CD4-positive, alpha-beta T cell treated with Interleukin-21 for 1 hour (primary cell): ENCODE results near the gene GDPD4.

Experiments used
- DNase-seq: peaks from one replicate; pipeline ENCODE4 v3.0.0-alpha.2; 2020

GDPD4 gene

DNA sequence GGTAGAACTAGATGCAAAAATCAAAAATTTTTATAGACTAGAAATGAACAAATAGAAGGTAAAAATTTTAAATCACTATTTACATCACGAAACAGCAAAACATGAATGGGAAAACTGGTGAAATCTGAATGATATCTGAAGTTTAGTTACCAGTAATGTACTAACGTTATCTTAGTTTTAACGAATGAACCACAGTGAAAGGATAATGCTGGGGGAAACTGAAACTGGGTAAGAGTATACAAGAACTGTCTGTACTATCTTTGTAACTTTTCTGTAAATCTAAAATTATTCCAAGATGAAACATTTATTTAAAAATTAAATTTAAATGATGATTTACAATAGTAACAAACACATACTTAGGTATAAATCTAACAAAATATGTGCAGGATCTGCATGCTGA is 7.4 kb downstream of the GDPD4 start:
- DNase-seq: no peak

- no peak for DNase-seq
Measured at GRCh38 chr11:77289737-77290136, 11.7 kb downstream of the GDPD4 start.

DNA sequence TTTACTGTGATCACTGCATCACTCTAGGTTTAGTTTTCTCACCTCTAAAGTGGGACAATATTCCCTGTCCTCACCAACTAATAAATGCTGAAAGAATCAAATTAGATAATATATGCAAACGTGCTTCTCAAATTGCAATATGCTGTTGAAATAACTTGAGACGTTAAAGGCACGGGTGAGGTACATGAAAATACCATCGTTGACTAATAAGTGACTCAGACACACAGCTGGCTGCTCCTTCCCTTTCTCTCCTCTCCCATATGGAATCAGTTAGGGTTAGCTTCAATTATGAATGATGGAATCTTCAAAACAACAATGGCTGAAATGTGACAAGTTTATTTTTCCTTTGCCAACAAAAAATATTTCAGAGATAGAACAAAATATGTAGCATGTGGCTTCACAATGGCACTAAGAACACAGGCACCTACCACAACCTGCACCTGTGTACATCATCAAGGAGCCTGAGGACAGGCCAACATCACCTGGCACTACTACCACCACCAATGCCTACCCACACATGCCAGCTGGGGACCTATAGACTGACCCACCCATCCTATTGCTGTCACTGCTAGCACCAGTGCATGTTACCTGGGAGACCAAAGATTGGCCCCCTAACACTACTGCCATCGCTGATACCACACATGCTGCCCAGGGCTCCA is 13.7 kb downstream of the GDPD4 start:
- no peak for DNase-seq

DNA sequence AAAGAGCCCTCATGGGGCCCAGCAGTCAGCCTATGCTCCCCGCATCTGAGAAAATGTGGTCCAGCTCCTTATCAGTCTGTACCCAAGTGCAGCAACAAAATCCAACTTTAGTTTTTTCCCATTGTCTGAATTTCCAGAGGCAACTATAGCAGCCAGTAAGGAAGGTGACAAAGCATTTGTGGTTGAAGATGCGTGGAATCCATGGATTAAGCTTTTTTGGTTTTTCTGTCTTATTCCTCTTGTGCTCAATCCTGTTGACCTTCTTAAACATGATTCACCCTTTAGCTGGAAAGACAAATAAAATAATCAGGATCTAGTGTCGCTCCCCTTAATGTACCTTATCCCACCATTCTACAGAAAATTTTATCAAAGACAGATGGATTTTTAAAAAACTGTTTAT is 14.3 kb downstream of the GDPD4 start:
- no peak for DNase-seq

GRCh38 chr11:77284476-77285468 is 16.7 kb downstream of the GDPD4 start:
- DNase-seq: no peak

GRCh38 chr11:77283101-77283500 is 18.4 kb downstream of the GDPD4 start:
- DNase-seq: no peak

- DNase-seq: no peak
Measured at GRCh38 chr11:77278595-77279506, 22.6 kb downstream of the GDPD4 start.

DNA sequence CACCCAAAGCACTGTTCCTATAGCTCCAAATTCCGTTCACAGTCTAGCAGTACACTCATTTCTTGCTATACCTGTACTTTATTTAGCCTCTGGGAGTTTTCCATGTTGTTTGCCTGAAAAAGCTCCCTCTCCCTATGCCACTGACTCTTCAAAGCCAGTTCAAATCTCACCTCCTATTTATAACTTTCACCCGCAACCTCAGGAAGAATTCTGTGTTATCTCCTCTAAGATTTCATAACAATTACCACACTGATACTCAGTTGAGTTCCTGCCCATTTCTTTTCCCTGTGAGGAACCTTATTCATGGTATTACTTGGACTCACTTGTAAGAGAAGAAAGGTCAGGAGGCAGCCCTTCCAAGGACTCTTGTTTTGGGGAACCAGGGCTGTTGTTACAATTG is 25.2 kb downstream of the GDPD4 start:
- no peak for DNase-seq

DNA sequence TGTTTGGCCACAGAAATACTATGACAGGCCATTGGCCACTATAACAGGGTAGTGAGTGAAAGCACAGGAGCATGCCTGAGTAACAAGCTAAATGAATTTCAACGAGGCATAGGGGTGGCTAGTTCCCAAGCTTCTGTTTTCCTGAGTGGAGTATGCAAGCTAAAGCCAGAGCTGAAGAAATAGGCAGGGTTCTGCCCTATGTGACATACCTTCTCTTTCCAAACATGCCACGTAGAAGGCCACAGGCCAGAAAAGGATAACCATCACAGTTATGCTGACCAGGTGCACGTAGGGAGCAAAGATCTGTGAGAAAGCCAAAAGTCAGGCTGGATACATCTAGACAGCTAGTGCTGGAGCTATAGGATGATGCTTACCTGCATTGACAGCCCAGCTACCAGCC is 30.6 kb downstream of the GDPD4 start:
- DNase-seq: no peak

DNA sequence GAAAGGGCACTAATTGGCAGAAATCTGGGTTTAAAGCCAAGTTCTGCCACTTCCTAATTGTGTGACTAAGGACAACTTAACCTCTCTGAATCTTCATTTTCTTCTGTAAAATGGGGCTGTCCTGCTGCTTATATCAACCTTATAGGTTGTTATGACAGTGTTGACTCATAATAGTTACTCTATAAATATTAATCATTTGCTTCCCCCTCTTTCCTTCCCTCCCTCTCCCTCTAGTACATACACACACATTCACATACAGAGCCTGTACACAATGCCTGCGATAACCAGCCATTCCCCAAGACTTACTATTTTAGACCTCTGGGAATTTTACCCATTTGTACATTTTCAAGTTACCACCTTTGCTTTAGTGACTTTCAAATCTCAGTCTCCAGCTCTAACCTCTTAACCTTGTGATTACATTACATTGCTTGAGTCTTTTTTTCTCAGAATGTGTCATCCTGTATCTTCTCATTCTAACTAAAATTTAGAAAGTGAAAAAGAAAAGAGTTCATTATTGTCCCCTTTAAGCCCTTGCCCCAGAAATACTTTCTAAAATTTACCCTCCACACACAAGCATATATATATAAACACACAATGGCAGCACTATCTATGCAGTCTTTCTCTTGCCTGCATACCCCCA is 31.9 kb downstream of the GDPD4 start:
- DNase-seq: no peak

GRCh38 chr11:77267962-77268361 is 33.5 kb downstream of the GDPD4 start:
- no peak for DNase-seq

- no peak for DNase-seq
Measured at GRCh38 chr11:77266766-77267165, 34.7 kb downstream of the GDPD4 start.

DNA sequence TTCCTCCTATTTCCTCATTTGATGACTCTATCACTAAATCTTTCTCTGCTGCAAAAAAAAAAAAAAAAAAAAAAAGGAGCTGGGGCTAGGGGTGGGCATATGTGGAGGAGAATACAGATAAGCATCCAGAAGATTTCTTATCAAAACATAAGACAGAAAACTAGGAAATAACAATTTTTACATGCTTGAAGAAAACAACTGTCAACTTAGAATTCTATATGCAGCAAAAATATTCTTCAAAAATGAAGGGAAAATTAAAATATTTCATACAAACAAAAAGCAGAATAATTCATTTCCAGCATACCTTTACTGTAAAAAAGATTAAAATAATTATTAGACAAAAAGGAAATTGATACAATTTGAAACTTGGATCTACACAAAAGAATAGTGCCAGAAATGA is 38.7 kb downstream of the GDPD4 start:
- no peak for DNase-seq

GRCh38 chr11:77259641-77260040 is 41.8 kb downstream of the GDPD4 start:
- DNase-seq: no peak

- DNase-seq: no peak
Measured at GRCh38 chr11:77253690-77254089, 47.8 kb downstream of the GDPD4 start.

DNA sequence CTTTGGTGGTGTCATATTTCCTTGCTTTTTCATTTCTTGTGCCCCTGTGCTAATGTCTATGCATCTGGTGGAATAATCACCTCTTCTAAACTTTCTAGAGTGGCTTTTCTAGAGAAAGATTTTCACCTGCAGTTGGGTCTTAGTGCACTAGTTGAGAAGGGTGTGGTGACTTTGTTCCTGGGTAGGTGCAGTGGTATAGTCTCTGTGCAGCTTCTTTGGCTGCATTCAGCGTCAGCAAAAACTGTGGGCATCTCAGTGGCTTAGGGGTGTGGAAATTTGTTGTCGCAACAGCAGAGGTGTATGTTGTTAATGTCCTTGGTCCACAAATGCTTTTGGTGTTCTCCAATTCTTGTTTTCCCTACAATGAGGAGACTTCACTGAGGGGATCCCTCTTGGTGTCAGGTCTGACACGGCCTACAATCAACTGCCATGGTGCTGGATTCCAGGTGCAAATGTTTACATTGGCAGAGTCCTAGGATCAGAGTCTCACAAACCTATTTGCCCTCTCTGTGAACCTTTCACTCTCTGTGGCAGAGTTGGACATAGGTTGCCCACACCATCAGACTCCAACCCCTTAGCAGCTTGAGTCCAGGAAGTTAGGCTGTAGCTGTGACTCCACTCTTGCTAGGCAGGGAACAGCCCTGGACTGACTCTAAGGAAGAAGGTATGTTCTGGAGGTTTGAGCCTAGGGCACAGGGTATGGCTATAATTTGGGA is 48.8 kb downstream of the GDPD4 start:
- no peak for DNase-seq

DNA sequence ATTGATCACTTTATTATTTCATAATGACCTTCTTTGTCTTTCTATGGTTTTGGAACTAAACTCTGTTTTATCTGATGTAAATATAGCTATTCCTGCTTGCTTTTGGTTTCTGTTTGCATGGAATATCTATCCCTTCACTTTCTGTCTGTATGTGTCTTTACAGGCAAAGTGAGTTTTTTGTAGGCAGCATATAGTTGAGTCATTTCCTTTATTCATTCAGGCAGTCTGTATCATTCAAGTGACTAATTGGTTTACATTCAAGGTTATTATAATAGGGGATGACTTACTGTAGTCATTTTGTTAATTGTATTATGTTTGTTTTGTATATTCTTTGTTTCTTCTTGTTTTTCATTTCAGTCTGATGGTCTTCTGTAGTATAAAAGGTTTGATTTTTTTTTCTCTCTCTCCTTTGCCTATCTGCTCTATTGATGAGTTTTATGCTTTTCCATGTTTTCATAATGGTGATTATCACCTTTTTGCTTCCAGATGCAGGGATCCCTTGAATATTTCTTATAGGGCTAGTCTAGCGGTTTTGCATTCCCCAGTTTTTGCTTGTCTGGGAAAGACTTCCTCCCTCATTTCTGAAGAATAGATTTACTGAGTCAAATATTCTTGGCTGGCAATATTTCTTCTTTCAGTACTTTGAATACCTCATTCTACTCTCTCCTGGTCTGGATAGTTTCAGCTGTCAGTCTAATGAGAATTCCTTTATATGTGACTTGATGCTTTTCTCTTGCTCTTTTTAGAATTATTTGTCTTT is 50.4 kb downstream of the GDPD4 start:
- no peak for DNase-seq

GRCh38 chr11:77249427-77249826 is 52.1 kb downstream of the GDPD4 start:
- DNase-seq: no peak

GRCh38 chr11:77244277-77245027 is 57.0 kb downstream of the GDPD4 start:
- no peak for DNase-seq

DNA sequence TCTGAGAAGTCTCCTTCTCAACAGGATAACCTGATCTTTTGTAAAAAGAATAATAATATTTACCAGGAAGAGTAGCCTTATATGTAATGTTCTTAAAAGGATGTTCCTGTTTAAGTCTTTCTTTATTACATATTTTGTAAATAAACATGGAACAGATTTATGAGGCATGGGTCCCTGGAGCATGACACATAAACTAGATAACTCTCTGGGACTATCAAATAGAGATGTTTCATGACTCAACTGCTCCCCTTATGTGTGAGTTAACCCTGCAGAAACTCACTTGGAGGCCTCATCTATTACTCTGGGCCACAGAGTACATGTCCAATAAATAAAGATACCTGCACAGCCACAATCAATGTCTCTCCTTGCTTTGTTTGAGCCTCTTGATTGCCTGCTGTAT is 64.6 kb downstream of the GDPD4 start:
- no peak for DNase-seq
